AG04450 (cell line): ENCODE data around the gene GCNT2. TPM values are rescaled to one million over a fixed set of nuclear protein-coding genes. Genes with fewer than 3 reads are reported as not detected.

Experiments used
- CTCF ChIA-PET: fragments of 300-600, 350-600 bp; formaldehyde crosslinking; extraction: SDS; loops from one replicate; lab custom pipeline; 2022; ENCODE audit warnings: antibody characterized with exemption, inconsistent platforms; lab: Charles Lee
- POLR2A ChIA-PET: fragments of 350-600 bp; formaldehyde crosslinking; extraction: SDS; loops from one replicate; lab custom pipeline; 2021; ENCODE audit warnings: antibody characterized with exemption, inconsistent platforms; lab: Yijun Ruan, JAX
- DNase-seq: peaks from one replicate; pipeline ENCODE4 v3.0.0-alpha.2; 2011; ENCODE audit warnings: low read depth, low spot score
- H3K27ac ChIP-seq: one replicate; pipeline ENCODE4 v1.5.1; 2012; ENCODE audit warnings: low read depth, low read length, control low read depth
- H3K27me3 ChIP-seq: one replicate; pipeline ENCODE4 v1.6.0; 2012; ENCODE audit warnings: low read length; ENCODE audit not compliant: control insufficient read depth, insufficient read depth
- H3K4me3 ChIP-seq: 2 replicates; pipeline ENCODE4 v1.5.1; 2011; ENCODE audit warnings: mild to moderate bottlenecking, low read depth, low read length, control low read depth
- H3K9me3 ChIP-seq: 2 replicates; pipeline ENCODE4 v1.5.1; 2012; ENCODE audit warnings: low read length; ENCODE audit not compliant: control insufficient read depth, insufficient read depth
- CTCF ChIP-seq: IDR thresholded peaks from 2 replicates; pipeline ENCODE4 v1.5.1; 2011; ENCODE audit warnings: low read depth, low read length, control low read depth, inconsistent platforms
- polyA plus RNA-seq: library from polyadenylated mRNA; depleted of rRNA; stranded (reverse); fragments of >200 nt; gene quantifications from 2 replicates; pipeline ENCODE4 v1.2.3, GENCODE V29; 2011

The GCNT2 gene
- polyA plus RNA-seq, 1 experiment = 2.5 TPM

GRCh38 chr6:10507298-10507697, 13.9 kb upstream of the GCNT2 start:
- no peak for TF ChIP-seq CTCF
- Histone ChIP-seq H3K4me3 (no peak overlapping the region), H3K27me3 (peaks cover 5% of the 10 kb centered on the region), H3K9me3 (no peaks in the 10 kb centered on the region), H3K27ac (no peak overlapping the region)
- ChIA-PET CTCF (no interaction called here), POLR2A (no interaction called here)
- DNase-seq = no peak

- DNase-seq = no peak
- CTCF ChIA-PET = interaction anchor here (1.6 kb wide), 1 partner anchor 29 kb away, joined by 6 read pairs; no protein-coding TSS in a partner anchor
- TF ChIP-seq CTCF = no peak
- POLR2A ChIA-PET = interaction anchor here (0.6 kb wide), 1 partner anchor 224 kb away, joined by 3 read pairs; no protein-coding TSS in a partner anchor
- Histone ChIP-seq H3K9me3 (no peaks in the 10 kb centered on the region), H3K4me3 (no peak overlapping the region), H3K27me3 (peaks cover 5% of the 10 kb centered on the region), H3K27ac (no peak overlapping the region)
Measured at GRCh38 chr6:10507715-10508114, 13.4 kb upstream of the GCNT2 start.

- Histone ChIP-seq H3K27me3 (peaks cover 5% of the 10 kb centered on the region), H3K4me3 (no peak overlapping the region), H3K27ac (no peak overlapping the region), H3K9me3 (no peaks in the 10 kb centered on the region)
- POLR2A ChIA-PET = no interaction called here
- DNase-seq = no peak
- CTCF ChIA-PET = interaction anchor here (0.5 to 2.0 kb wide), 15 partner anchors 10 to 291 kb away, joined by 3 to 29 read pairs (median 5); partner anchors contain the start of genes C6orf52, PAK1IP1 and TMEM14C
- TF ChIP-seq CTCF = peak; percentile 77
Measured at GRCh38 chr6:10510592-10511367, 10.4 kb upstream of the GCNT2 start.

GRCh38 chr6:10511477-10511876, 9.7 kb upstream of the GCNT2 start:
- H3K27me3 ChIP-seq = peaks cover 5% of the 10 kb centered on the region
- ChIA-PET POLR2A (no interaction called here), CTCF (interaction anchor here (0.5 to 2.0 kb wide), 12 partner anchors 9 to 290 kb away, joined by 3 to 29 read pairs (median 5); partner anchors contain the start of genes C6orf52, PAK1IP1 and TMEM14C)
- no peak for DNase-seq
- no peaks in the 10 kb centered on the region for H3K9me3 ChIP-seq
- TF ChIP-seq CTCF = no peak
- no peak overlapping the region for H3K27ac ChIP-seq
- no peak overlapping the region for H3K4me3 ChIP-seq

- DNase-seq = no peak
- no peaks in the 10 kb centered on the region; the same call in 1 of the 2 replicates for H3K9me3 ChIP-seq
- H3K4me3 ChIP-seq = no peak overlapping the region
- CTCF ChIA-PET = no interaction called here
- H3K27me3 ChIP-seq = no peaks in the 10 kb centered on the region
- TF ChIP-seq CTCF = no peak
- POLR2A ChIA-PET = no interaction called here
- no peak overlapping the region for H3K27ac ChIP-seq
Measured at GRCh38 chr6:10513544-10513943, 7.6 kb upstream of the GCNT2 start.
